NOMO-1 (cell line): ENCODE results near the gene IFNA8.
"Not testable (repeated sequence)": the region's sequence is repeated elsewhere in the genome, so short reads cannot be mapped to it uniquely, and the experiment has no call there.

Experiments
- DNase-seq, 2 experiments: peaks; one replicate each; lab custom pipeline; 2025; ENCODE audit not compliant: unreplicated experiment in 2 of 2; lab: John Stamatoyannopoulos, UW

IFNA8 gene

DNA sequence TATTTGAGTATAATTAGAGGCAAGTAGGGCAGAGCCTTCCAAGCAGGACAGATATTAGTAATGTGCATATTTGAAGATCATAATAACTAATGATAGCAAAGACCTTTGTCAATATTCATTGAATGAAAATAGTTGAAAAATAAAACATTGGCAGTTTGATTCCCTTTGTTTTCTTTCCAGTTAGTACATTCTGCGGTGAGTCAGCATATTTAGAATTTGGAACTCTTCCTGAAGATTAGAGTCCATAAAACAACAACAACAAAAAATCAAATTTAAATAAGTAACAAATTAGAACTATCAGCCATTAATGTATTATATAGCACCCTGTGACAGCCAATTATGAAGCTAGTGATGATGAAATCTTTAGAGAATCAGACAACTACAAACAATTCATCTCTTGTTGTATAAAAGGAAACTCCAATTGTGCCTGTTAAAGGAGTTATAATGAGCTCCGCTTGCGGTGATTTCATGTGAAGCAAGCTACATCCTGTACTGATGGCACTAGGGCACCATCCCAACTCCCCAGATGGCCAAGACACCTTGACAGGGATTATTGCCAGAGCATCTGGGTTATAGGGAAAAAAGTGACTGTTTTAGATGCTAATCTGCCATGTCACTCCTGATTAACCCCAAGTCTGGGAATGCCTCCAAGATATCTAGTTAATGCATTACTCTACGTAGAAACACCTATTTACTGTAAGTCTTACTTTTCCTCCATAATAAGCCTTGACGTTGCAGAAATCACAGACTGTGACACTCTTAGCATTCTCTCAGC lies 6.8 kb downstream of the IFNA8 start:
- no peak for DNase-seq

DNA sequence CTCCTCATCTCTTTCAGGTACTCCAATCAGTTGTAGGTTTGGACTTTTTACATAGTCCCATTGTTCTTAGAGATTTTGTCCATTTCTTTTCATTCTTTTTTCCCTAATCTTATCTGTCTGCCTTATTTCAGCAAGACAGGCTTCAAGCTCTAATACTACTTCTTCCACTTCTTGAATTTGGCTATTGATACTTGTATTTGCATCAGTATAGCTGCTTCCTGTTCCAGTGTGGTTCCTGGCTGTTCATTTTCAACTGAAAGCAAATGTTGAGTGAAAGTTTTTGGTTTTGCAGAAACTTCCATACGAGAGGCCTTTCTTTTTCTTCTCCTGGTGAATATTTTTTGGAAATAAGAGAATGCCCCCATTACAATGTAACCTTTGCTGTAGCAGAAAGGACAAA lies 19.3 kb downstream of the IFNA8 start:
- DNase-seq: no peak

DNA sequence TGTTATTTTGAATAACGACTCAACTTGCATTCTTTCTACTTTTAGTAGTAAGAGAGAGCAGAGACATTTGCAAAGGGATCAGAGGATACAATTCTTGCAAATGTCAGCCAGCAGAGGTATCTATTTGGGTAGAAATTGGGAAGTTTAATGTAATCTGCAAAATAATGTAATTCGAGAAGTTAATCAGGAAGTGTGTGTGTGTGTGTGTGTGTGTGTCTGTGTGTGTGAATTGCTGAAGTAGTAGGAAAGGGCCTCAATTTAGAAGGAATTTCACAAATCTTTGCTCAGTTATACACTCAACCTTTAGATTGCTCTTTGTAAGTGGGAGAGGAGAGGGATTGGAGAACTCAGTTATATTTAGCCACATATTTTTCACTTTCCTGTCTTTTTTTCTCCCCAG lies 20.3 kb downstream of the IFNA8 start:
- no peak for DNase-seq

DNA sequence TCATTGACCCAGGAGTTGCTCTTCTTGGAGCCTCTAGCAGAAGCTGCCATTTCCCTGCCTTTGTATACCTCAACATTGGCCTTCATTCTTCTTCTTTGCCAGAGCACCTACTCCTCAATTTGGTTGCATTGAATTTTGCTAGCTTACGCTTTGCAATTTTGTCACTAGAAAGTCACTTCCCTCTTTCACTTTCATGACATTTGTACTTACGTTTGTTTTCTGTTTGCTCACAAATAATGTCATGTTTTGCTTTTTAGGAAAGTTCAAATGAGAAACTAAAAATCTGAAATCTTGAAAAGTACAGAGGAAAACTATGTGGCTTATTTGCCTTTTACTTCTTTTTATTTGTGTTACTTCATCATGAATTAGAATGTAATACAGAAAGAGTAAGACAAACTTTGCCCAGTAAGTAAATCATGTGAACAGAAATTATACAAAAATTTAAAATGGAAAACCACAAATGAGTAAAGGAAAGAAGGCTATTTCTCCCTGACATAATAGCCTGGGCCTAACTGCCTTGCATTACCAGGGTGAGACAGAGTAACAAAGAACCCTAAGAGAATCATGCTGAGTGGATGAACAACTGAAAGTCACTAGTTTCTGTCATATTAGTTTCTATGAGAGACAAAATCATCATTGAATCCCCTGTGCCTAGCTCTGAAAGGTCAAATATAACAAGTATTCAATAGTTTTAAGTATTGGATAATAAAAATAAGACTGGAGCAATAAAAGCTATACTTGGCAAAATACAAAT lies 23.9 kb downstream of the IFNA8 start:
- DNase-seq: no peak

DNA sequence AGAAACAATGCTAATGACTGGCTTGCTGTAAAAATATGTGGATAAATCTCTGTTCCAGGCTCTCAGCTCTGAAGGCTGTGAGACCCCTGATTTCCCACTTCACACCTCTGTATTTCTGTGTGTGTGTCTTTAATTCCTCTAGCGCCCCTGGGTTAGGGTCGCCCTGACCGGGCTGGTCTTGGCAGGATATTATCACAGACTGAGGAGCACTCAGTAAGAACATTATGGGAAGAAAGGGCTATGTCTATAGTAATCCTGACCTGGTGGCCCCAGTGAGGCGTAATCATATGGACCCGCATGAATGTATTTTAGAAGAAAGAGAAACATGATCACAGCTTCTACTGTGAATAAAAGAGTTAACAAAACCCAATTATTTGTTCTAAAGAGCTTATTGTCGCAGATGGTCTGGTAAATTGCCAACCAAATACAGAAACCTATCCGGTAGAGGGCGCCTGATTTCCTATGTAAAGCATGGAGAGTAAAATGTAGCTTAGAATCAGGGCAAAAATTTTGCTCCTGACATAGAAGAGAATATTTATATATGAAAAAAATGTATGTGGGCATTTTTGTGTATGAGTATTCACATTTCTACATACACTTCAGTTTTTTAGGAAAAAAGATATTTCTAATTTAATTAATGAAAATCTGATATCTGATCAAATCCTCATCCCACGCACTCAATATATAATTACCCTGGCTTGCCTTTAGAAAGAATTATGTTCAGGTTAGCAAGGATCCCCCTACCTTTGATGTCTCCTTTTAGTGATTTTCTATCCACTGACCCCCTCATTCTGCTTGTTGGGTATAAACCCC lies 25.5 kb downstream of the IFNA8 start:
- no peak for DNase-seq

DNA sequence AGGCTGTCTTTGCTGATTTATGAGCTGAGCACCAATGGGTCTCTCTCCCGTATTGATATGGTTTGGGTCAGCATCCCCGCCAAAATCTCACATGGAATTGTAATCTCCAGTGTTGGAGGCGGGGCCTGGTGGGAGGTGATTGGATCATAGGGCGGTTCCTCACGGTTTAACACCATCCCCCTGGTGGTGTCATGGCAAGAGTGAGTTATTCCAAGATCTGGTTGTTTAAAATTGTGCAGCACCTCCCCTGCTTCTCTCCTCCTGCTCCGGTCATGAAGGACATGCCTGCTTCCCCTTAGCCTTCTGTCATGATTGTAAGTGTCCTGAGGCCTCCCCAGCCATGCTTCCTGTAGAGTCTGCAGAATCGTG lies 26.1 kb downstream of the IFNA8 start:
- DNase-seq: not testable (repeated sequence)

DNA sequence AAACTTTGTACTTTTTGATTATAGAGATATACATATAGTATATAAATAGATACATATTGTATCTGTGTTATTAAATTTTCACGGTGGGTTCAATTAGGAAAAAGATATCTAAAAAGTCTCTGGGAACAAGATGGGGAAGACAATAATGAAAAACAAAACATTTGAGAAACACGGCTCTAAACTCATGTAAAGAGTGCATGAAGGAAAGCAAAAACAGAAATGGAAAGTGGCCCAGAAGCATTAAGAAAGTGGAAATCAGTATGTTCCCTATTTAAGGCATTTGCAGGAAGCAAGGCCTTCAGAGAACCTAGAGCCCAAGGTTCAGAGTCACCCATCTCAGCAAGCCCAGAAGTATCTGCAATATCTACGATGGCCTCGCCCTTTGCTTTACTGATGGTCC lies 31.2 kb downstream of the IFNA8 start, which contains the start of gene IFNA1:
Gene IFNA1 (plus strand): TSS at position 301 of the 400 bp plus-strand sequence. CDS start 69 bp downstream, at position 370.
- no peak for DNase-seq

DNA sequence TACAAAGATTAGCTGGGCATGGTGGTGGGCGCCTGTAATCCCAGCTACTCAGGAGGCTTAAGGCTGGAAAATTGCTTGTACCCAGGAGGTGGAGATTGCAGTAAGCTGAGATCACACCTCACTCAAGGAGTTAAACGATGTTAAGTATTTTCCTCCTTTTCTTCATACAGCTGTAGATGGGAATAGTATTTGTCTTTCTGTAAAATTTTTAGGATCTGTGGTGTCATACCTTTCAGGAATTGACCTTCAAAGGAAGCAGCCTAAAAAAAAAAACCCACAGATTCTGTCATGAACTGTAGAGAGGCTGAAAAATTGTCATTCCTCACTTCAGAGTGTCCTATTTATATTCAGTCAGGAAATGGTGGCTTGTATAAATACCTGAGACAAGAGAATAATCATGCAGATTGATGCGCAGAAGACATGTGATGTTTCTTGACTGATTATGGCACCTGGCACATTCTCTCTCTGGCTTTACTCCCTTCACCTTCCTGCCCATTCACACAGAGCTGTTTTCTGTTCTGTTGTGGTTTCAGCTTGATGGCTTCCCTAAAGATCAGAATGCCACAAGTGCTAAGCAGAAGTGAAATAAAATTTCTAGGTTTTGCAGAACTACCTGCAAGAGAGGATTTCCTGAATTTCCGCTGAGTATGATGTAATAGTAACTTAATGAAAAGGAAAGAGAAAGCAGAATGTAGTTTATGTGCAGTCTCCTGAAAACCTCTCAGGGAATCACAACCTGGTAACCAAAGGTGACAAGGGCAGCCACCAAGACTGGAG lies 35.1 kb downstream of the IFNA8 start:
- no peak for DNase-seq

DNA sequence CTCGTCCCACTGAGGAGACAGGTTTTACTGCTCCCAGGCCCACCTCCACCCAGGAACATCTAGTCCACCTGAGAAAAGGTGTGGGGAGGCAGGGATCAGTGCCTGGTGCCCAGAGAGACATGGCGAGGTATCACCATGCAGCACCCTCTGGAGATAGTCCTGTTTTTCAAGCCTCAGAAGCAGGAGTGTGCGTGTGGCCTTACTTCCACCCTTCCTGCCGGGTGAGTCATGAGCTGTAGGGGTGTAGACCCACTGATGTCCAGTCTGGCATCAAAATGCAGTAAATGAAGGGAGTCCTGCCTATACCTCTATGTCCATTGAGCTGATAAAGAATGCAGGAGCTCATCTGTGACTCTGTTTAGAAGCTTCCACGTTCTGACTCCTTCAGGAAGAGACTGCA lies 40.4 kb downstream of the IFNA8 start:
- DNase-seq: not testable (repeated sequence)

DNA sequence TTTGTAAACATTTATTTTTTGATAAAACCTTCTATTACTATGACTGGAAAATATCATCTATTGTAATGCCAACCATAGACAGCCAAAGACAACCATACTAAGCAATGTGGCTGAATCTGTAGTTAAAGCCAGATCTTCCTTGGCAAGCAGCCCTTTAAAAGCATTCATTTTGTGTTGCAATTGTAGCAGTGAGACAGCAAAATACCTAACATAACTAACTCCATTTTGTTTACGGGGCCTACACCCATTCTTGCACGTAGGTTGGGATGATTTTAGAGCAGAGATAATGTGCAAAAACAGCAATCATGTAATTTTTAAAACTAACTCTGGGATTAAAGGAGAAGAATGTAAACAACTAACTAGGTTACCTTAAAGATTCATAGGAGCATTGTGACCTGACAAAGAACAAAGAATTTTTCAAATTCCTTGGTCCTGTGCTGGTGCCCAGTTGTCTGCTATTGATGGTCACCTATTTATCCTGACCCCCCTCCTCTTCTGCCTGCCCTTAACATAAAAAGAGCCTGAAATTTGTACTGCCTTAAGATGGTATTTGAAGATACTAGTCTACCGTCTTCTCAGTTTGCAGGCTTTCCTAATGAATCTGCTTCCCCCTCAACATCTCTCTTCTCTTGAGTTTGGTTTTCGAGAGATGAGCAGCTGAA lies 41.9 kb downstream of the IFNA8 start:
- DNase-seq: no peak

DNA sequence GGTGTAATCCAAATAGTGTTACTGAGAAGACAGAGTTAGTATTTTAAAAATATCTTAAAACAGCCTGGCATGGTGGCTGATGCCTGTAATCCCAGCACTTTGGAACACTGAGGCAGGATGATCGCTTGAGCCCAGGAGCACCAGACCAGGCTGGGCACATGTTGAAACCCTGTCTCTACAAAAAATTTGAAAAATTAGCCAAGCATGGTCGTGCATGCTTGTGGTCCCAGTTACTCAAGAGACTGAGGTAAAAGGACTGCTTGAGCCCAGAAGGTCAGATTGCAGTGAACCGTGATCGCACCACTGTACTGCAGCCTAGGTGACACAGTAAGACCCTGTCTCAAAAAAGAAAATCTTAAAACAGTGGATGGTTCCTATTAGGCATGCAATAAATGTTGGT lies 43.8 kb downstream of the IFNA8 start:
- no peak for DNase-seq

DNA sequence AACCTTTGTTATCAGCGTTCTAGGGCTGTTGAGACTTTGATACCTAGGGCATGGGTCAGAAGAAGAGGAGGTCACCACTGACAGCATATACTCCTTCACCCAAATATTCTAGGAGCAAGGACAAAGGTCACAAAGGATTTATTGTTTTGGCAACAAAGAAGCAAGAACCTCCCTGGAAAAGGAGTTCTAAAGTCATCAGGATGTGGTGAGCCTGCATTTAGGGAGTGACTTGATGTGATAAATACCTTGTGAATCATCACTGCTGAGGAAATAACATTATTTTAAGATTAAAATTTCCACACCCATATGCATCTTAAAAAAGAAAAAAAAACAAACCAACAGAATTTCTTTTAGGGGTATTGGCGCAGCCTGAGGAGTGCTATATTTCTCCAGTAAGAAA lies 45.2 kb downstream of the IFNA8 start:
- DNase-seq: no peak

DNA sequence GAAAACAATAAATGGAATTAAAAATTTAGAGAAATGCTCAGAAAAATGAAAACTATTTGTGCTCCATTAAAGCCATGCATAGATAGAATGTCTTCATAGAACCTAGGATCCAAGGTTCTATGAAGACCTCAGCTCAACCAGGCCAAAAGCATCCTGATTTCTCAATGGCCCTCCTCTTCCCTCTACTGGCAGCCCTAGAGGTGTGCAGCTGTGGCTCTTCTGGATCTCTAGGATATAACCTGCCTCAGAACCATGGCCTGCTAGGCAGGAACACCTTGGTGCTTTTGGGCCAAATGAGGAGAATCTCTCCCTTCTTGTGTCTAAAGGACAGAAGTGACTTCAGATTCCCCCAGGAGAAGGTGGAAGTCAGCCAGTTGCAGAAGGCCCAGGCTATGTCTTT lies 46.4 kb downstream of the IFNA8 start:
- DNase-seq: no peak
